H4 (cell line): ENCODE data around the gene C6orf62. TPM values are rescaled to one million over a fixed set of nuclear protein-coding genes. Genes with fewer than 3 reads are reported as not detected.
"Not testable (repeated sequence)": the region's sequence is repeated elsewhere in the genome, so short reads cannot be mapped to it uniquely, and the experiment has no call there.

Experiments
- DNase-seq: peaks from one replicate; pipeline ENCODE4 v3.0.0-alpha.2; 2015; ENCODE audit warnings: low spot score
- total RNA-seq: library from RNA; depleted of rRNA; stranded (reverse); fragments of >200 nt; shearing (Covaris generic); gene quantifications from 2 replicates; pipeline ENCODE4 v1.2.3, GENCODE V29; 2014

Gene C6orf62
- total RNA-seq, 1 experiment from 2014 or later, result 120 TPM

DNA sequence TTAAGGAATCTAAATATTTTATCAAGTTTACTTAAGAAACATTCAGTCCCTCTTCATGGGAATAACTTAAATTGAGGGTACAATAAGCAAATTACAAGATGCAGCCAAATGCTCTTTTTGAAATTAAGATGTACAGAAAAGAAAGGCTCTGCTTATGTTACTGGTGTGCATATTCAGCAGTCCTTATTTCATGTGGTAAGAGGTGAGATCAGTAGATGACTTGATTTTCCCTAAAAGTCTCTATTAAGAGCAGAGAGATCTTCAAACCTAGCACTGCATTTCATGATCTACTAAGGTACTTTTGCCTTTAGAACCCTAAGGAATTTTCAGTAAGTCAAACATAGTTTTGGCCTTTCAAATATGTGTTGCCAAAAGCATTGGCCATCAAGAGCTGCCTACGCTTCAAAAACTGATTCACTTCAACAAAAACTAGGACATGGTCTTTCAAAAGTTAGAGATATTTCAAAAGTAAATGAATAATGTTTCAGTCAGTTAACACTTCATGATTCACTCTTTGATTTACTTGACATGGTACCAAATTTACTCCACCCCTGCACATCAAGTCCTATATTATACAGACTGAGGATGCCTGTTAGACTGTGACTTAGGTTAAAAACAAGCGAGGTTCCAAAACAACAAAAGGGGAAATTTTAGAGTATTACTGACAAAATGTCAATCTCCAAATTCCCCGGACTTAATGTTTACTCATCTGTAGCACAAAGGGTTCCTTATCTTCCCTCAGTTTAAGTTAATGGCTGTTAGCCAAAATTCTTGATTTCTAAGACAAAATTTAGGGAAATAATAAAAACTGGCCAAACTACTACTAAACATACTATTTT lies 19.2 kb downstream of the C6orf62 start:
- no peak for DNase-seq

DNA sequence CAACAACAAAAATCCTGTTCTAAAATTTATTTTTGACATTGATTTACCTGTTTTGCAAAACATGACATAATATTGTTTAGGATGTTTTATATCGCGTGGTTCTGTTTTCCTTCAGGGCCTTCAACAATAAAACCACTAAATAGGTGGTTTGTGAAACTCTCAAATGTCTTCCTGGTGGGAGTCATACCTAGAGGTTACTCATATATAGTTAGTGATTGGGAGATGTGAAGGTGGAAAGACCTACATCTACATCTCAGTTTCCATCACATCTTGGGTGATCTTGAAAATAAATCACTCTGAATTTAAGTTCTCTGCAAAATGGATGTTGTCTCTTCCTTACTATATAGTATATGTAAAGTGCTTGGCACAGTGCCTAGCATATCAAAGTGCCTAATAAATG lies 22.9 kb downstream of the C6orf62 start:
- DNase-seq, result no peak

DNA sequence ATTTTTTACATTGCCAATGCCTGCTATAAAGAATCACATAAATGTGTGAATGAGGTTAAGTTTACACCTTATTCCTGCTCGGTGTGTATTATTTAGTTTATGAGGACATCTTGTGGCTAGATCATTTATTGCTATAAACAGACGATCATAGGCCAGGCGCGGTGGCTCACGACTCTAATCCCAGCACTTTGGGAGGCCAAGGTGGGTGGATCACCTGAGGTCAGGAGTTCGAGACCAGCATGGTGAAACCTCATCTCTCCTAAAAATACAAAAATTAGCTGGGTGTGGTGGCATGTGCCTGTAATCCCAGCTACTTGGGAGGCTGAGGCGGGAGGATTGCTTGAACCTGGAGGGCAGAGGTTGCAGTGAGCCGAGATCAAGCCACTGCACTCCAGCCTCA lies 23.3 kb downstream of the C6orf62 start:
- peak; percentile 26 for DNase-seq

DNA sequence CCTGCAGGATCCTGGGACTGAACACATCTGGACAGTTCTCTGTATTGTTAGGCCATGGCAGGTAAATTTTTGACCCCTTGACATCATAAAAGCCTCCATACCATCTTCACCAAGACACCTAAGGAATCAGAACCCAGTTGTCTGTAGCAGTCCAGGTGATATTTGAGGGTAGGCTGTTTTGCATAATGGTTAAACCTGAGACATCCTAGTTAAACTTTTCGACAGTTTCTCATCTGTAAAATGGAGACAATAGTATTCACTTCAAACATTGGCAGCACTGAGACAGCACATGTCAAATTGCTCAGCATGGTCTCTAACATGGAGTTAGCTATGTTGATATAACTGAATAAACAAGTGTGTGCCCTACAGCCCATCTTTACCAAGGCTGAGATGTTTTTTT lies 24.8 kb downstream of the C6orf62 start:
- no peak for DNase-seq

DNA sequence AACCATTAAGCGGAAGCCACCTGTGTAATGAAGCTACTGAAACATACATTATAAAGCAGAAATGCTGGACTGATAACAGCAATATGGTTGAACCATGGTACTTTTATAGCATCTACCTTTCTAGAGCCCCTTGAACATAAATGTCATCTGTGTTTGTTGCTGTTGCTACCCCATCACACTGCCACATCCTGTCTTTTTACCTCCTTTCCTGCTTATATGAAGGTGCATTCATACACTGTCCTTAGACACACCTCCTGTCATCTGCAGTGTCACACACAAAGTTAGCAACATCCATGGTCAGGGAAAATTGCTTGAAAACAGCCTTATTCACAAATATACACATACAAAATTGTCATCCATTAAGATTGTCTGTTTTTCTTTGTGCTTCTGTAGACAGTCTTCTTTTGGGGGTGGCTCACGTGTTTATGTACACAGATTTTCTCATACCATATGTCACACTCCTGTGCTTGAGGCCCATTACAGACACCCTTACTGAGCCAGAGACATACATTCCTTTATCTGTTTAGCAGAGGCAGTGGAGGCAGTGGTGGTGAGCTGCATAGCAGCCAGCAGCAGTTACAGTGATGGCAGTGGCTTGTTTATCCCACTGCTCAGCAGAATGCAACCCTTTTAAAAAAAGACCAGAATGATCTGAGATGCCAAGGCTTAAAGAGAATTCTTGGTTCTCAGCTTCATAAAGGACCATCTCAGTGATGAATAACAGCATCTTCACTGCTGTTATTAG lies 25.9 kb downstream of the C6orf62 start:
- no peak for DNase-seq

DNA sequence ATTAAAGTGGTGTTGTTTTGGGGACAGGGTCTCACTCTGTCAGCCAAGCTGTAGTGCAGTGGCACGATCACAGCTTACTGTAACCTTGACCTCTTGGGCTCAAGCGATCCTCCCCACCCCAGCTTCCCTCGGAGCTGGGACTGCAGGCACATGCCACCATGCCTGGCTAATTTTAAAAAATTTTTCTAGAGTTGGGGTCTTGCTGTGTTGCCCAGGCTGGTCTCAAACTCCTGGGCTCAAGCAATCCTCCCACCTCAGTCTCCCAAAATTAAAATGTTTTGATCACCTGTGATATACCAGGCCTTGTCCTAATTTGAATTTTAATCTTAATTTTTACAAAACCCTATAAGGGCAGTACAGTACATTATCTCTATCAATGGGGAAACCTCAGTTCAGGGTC lies 26.5 kb downstream of the C6orf62 start:
- no peak for DNase-seq

DNA sequence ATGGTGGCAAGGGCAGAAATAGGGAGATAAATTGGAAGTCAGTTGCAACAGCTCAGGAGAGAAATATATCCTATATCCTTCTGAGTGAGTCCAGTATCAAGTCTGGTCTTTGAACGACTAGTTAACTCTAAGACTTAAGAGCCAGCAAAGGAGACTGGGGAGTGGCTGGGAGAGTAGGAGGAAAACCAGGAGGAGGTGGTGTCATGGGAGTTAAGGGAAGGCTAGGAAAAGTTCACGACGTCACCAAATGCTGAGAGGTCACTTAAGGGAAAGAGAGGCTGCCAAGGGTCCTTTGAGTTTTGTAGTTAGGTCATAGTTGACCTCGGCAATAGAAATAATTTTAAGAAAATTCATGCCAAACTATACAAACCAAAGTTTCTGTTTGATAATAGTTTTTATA lies 27.0 kb downstream of the C6orf62 start:
- no peak for DNase-seq

DNA sequence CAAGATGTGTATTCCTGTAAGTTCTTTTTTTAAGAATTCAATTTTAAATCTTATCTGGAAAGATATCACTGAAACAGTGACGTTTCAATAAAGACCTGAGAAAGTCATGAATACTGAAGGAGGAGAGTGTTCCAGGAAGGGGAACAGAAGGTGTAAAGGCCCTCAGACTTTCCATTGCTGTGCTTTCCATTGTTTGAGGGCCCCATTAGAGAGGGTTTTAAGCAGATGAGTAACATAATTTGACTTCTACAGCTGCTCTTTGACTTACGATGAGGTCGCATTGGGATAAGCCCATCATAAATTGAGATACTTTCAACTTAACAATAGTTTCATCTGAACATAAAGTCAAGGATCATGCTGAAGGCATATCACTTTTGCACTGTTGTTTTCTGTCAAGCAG lies 27.4 kb downstream of the C6orf62 start:
- no peak for DNase-seq

DNA sequence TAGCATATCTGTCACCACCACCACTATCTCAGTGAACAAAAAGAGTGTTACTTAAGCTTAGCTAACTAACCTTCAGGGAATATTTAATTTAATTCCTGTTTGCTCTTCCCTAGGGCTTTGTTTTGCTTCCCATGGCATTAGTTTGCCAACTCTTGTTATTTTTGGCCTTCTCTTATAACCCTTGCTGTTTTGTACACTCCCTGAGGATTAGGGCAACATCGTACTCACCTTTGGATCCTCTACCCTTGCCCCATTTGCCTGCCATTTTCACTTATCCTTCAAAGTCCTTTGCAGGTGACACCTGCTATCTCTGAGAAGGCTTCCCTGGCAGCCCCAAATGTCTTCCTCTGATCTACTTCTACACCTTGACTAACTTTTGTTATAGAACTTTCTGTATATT lies 28.4 kb downstream of the C6orf62 start:
- no peak for DNase-seq

DNA sequence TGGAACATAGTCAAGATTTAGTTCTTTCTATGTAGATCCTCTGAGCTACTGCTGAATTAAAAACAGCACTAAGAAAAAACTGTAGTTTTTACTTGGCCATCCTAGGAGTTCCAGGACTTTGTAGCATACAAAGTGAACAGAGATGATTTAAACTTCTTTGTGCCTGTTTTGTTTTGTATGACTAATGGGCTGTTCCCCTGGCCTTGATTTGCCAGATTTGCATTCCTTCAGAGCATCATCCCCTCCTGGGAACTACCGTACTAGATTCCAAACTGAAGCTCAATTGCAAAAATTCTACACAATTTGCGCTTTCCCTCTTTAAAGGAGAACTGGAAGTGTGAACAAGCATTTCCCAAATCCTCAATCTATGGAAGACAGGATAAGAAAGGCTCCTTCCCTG lies 29.0 kb downstream of the C6orf62 start:
- no peak for DNase-seq

DNA sequence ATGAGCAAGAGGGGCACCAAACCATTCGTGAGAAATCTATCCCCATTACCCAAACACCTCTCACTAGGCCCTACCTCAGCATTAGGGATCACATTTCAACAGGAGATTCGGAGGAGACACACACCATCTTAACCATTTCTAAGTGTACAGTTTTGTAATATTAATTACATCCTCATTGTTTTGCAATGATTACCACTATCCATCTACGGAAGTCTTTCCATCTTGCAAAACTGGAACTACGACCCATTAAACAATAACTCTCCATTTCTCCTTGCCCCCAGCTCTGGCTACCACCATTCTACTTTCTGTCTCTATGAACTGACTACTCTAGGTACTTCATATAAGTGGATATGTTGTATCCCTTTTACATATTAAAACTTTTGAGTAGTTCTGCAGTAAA lies 32.0 kb downstream of the C6orf62 start:
- no peak for DNase-seq

DNA sequence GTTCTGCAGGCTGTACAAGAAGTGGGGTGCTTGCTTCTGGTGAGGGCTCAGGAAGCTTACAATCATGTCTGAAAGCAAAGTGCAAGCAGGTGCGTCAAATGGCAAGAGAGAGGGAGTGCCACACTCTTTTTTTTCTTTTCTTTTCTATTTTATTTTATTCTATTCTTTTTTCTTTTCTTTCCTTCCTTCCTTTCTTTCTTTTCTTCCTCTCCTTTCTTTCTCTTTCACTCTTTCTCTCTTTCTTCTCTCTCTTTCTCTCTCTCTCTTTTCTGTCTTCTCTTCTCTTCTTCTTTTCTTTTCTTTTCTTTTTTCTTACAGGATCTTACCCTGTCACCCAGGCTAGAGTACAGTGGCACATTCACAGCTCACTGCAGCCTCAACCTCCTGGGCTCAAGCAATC lies 32.5 kb downstream of the C6orf62 start:
- no peak for DNase-seq

DNA sequence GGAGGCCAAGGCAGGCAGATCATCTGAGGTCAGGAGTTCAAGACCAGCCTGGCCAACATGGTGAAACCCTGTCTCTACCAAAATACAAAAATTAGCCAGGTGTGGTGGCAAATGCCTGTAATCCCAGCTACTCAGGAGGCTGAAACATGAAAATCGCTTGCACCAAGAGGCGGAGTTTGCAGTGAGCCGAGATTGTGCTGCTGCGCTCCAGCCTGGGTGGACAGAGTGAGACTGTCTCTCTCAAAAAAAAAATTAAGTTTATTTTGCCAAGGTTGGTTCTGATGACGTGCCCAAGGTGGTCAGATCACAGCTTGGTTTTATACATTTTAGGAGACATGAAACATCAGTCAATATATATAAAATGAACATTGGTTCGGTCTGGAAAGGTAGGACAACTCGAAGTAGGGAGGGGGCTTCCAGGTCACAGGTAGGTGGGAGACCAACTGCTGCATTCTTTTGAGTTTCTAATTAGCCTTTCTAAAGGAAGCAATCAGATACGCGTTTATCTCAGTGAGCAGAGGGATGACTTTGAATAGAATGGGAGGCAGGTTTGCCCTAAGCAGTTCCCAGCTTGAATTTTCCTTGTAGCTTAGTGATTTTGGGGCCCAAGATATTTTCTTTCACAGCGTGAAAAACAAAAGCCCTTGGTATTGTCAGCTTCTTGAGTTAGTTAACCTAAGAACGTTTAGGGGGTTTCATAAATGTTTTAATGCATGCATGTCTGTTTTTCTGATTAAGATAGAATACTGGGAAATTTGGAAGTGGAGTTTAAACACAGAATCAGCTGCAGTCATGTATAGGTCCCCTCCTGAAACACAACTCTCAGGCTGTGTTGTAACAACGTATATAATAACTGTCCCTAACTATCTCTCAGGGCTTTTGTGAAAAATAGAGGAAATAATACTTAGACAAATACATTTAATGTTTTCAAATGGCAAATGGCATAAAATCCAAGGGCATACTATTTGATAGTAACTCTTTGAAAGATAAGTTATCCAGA lies 35.4 kb downstream of the C6orf62 start:
- DNase-seq, result no peak

DNA sequence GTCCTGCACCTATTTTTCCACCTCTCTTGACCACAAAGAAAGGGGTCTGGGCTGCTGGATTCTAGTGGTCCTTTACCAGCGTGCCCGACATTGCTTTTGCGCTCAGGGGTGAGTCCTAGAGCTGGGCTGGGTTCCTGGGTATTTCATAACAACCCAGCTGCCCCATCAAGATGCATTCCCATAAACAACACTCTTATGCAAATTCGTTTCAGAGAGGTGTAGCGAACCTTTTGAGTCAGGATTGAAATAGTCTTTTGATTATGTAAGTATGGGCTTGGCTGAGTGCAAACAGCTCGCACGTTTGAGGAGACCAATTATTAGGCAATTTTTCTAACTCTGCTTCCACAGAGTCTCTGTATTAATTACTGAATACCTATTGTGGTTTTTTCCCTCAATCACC lies 38.4 kb downstream of the C6orf62 start:
- no peak for DNase-seq

DNA sequence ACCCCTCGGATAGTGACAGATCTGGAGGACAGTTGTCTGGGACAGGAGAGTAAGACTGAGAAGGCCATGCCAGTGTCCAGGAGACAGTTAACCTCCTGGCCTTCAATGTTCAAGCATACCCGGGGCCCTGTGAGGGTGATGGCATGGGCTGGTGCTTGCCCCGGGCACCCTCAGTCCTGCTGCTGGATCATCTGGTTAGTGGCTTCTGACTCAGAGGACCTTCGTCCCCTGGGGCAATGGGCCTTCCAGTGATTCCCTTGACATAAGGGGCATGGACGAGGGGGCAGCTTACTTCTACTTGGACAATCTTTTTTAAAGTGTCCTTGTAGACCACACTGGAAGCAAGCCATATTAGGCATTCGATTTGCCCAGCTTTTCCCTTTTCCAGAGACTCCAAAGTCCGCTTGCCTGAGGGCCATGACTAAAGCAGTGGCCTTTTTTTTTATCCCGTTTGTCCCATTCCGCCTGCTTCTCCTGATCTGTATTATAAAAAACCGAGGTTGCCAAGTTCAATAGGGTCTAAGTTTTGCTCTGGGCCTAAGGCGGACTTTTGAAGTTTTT lies 40.1 kb downstream of the C6orf62 start:
- not testable (repeated sequence) for DNase-seq

DNA sequence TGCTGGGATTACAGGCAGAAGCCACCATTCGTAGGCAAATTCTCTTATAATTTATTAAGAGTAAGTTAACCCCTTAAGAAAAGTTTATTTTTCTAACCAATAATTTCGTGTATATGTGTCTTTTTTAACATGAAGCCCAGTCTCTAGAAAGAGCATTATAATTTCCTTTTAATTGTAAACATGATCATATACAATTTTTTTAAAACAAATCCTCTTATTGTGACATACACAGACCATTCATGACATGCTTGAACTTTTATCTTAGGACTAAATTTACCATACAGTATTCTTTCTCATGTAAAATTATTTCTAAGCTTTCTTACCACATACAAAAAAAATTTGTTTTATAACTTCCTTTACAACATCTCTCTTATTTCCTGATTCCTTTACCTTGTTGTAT lies 45.3 kb downstream of the C6orf62 start:
- no peak for DNase-seq

DNA sequence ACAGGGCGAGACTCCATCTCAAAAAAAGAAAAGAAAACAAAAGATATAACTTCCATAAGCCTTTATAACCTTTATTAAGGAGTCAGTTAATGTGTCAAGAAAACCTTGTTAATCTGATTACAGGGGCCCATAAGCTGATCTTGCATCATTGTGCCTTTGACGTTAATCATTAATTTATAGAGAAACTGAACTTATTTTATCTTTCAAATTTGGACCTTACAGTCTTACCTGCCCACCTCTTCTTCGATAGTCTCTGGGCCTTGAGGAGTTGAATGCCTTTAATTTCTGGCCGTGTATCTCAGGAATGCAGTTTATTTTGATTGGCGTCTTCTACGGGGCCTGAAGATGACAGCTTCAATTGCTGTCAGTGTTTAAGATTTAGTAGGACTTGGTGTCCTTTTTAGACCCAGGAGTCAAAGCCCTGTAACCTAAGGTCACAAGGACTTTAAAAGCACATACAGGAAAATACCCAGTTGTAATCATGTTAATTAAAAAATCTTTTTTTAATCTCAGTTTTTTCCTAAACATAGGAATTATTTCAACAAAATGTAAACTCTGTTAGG lies 46.3 kb downstream of the C6orf62 start:
- DNase-seq, result no peak

DNA sequence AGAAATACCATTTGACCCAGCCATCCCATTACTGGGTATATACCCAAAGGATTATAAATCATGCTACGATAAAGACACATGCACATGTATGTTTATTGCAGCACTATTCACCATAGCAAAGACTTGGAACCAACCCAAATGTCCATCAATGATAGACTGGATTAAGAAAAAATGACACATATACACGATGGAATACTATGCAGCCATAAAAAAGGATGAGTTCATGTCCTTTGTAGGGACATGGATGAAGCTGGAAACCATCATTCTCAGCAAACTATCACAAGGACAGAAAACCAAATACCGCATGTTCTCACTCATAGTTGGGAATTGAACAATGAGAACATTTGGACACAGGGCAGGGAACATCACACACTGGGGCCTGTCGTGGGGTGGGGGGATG lies 47.9 kb downstream of the C6orf62 start:
- DNase-seq, result not testable (repeated sequence)

DNA sequence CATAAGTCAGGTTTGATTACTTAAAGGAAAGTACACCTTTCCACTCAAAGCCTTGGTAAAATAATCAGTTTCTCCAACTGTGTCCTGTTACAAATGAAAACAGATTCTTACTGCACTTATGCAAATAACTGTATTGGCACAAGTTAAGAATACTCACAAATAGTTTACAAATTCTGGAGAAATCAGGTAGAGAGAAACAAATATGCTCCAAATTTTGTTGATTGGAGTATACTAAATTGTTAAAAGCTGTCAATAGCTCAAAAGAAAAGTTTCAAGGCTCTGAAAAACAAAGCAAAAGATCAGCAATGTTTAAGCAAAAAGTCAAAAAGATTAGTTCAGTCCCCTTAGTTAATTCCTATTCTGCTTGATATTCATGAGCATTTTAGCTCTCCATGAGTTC lies 48.5 kb downstream of the C6orf62 start:
- DNase-seq, result not testable (repeated sequence)

DNA sequence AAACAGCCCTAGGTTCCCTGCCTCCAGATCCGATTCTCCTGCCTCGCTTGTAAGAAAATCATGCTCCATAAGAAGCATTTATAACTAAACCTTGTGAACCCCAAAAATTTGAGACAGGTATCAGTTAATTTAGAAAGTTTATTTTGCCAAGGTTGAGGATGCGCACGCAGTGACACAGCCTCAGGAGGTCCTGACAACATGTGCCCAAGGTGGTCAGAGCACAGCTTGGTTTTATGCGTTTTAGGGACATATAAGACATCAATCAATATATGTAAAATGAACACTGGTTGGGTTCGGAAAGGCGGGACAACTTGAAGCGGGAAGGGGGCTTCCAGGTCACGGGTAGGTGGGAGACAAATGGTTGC lies 50.0 kb downstream of the C6orf62 start:
- DNase-seq, result no peak
